PC-9 (cell line): ENCODE measurements around the gene SH3RF3. TPM values are rescaled to one million over a fixed set of nuclear protein-coding genes. Genes with fewer than 3 reads are reported as not detected.

Experiments
- BruUV-seq: library from RNA; stranded (reverse); fragments of 400-500 nt; replicated peaks from 2 replicates; lab custom pipeline; 2021; lab: Mats Ljungman, UMichigan
- CTCF ChIA-PET: fragments of 300-600 bp; sonication (Branson Sonifier 250); formaldehyde crosslinking; loops from one replicate; lab custom pipeline; 2022; ENCODE audit warnings: antibody characterized with exemption; lab: Charles Lee
- POLR2A ChIA-PET: fragments of 300-600 bp; sonication (Branson Sonifier 250); formaldehyde crosslinking; loops from one replicate; lab custom pipeline; 2022; ENCODE audit warnings: antibody characterized with exemption; ENCODE audit not compliant: unreplicated experiment; lab: Charles Lee
- DNase-seq, 2 experiments: peaks; one replicate each; pipeline versions ENCODE4 v3.0.0 to v3.0.0-alpha.2; 2015 to 2022; ENCODE audit warnings: mixed read lengths in 1 of 2
- H2AFZ ChIP-seq: fragments of 200-600 bp; sonication (generic); 2 replicates; pipeline ENCODE4 v1.8.1; 2017; ENCODE audit warnings: antibody characterized with exemption
- H3F3A ChIP-seq: fragments of 200-600 bp; sonication (generic); 2 replicates; pipeline ENCODE4 v1.8.1; 2017; ENCODE audit warnings: antibody characterized with exemption, mild to moderate bottlenecking, low read depth; ENCODE audit not compliant: insufficient read depth
- H3K27ac ChIP-seq: fragments of 200-600 bp; sonication (generic); 2 replicates; pipeline ENCODE4 v1.6.1; 2016; ENCODE audit warnings: mixed run types
- H3K27me3 ChIP-seq: fragments of 200-600 bp; sonication (generic); 2 replicates; pipeline ENCODE4 v1.6.1; 2016; ENCODE audit warnings: low read depth, mixed run types; ENCODE audit not compliant: insufficient read depth
- H3K36me3 ChIP-seq: fragments of 200-600 bp; sonication (generic); 2 replicates; pipeline ENCODE4 v1.6.1; 2016; ENCODE audit warnings: low read depth, mixed run types
- H3K4me1 ChIP-seq: fragments of 200-600 bp; sonication (generic); replicated peaks from 2 replicates; pipeline ENCODE4 v1.6.1; 2016; ENCODE audit warnings: mixed run types; ENCODE audit not compliant: insufficient read depth
- H3K4me2 ChIP-seq: fragments of 200-600 bp; sonication (generic); 2 replicates; pipeline ENCODE4 v1.6.1; 2017; ENCODE audit warnings: mixed run types
- H3K4me3 ChIP-seq: fragments of 200-600 bp; sonication (generic); 2 replicates; pipeline ENCODE4 v1.6.1; 2016; ENCODE audit warnings: mixed run types
- H3K79me2 ChIP-seq: fragments of 200-600 bp; sonication (generic); 2 replicates; pipeline ENCODE4 v1.6.1; 2017; ENCODE audit warnings: low read depth, mixed run types
- H3K9me2 ChIP-seq: fragments of 200-600 bp; sonication (generic); 2 replicates; pipeline ENCODE4 v1.8.1; 2017; ENCODE audit warnings: mild to moderate bottlenecking; ENCODE audit not compliant: insufficient read depth
- H3K9me3 ChIP-seq: fragments of 200-600 bp; sonication (generic); 2 replicates; pipeline ENCODE4 v1.8.1; 2016; ENCODE audit warnings: low read depth; ENCODE audit not compliant: insufficient read depth
- H4K20me1 ChIP-seq: fragments of 200-600 bp; sonication (generic); 2 replicates; pipeline ENCODE4 v1.8.1; 2017; ENCODE audit not compliant: insufficient read depth
- CTCF ChIP-seq: fragments of 200-600 bp; sonication (generic); conservative IDR thresholded peaks from 2 replicates; pipeline ENCODE4 v1.6.1; 2017; ENCODE audit warnings: mixed run types, antibody characterized with exemption, mild to moderate bottlenecking, moderate library complexity
- EZH2 ChIP-seq: fragments of 200-600 bp; sonication (generic); IDR thresholded peaks from 2 replicates; pipeline ENCODE4 v1.8.0; 2017; ENCODE audit warnings: antibody characterized with exemption, low read depth
- intact Hi-C: fragments of 100-400 bp; cut with micrococcal nuclease; formaldehyde crosslinking; loops from one replicate; pipeline ENCODE4 v1.10.0; 2022; ENCODE audit not compliant: unreplicated experiment
- total RNA-seq: library from RNA; stranded (reverse); gene quantifications from 2 replicates; pipeline ENCODE4 v1.2.3, GENCODE V29; 2021

The SH3RF3 gene
- total RNA-seq, 1 experiment from 2014 or later, result 6.1 TPM

GRCh38 chr2:109175350-109175678 lies 46.3 kb downstream of the SH3RF3 start:
- no peak for DNase-seq
- BruUV-seq, result no TSS peak
- ChIA-PET CTCF (no interaction called here), POLR2A (interaction anchor here (0.7 kb wide), 1 partner anchor 1002 kb away, joined by 6 read pairs; no protein-coding TSS in a partner anchor)
- Histone ChIP-seq H3K4me3 (no peak overlapping the region), H3K36me3 (no peaks in the 10 kb centered on the region), H3K9me2 (no peaks in the 10 kb centered on the region), H4K20me1 (peaks cover 7% of the 10 kb centered on the region), H3K4me2 (no peak overlapping the region), H3K27ac (no peak overlapping the region), H3K27me3 (no peaks in the 10 kb centered on the region), H3K9me3 (no peaks in the 10 kb centered on the region; the same call in 1 of the 2 replicates), H3F3A (no peaks in the 10 kb centered on the region), H3K79me2 (peaks cover 43% of the 10 kb centered on the region), H2AFZ (no peak overlapping the region), H3K4me1 (peaks cover 11% of the 10 kb centered on the region; the same call in 1 of the 2 replicates)
- no peak for TF ChIP-seq EZH2
- TF ChIP-seq CTCF, result no peak
- intact Hi-C loops, result no loop called here

DNA sequence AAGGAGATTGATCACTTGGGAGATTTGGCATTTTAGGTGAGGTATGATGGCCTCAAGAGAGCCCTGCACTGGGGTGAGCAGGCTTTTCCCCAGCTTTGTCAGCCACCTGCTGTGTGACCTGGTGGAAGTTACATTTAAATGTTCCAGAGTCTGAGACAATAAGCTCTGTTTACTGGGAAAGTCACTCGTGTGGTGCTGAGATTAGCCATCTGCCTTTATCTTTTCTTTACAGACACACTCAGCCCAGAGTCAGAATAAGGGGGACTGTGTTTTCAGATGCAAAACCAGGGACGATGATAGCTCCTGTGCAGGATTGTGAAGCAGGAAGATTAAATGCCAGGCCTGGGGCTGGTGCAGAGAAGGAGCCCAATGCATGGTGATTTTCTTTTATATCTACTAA lies 47.9 kb downstream of the SH3RF3 start:
- no TSS peak for BruUV-seq
- TF ChIP-seq CTCF (no peak), EZH2 (no peak)
- H3K4me2 ChIP-seq, result no peak overlapping the region
- no peaks in the 10 kb centered on the region; the same call in 1 of the 2 replicates for H3K9me3 ChIP-seq
- ChIA-PET CTCF (no interaction called here), POLR2A (no interaction called here)
- H3K36me3 ChIP-seq, result no peaks in the 10 kb centered on the region
- H3K4me1 ChIP-seq, result peaks cover 11% of the 10 kb centered on the region; the same call in 1 of the 2 replicates
- intact Hi-C loops, result no loop called here
- no peak overlapping the region for H3K4me3 ChIP-seq
- H3K27ac ChIP-seq, result no peak overlapping the region
- H3K27me3 ChIP-seq, result no peaks in the 10 kb centered on the region
- H3K9me2 ChIP-seq, result no peaks in the 10 kb centered on the region
- no peak overlapping the region for H2AFZ ChIP-seq
- H4K20me1 ChIP-seq, result peaks cover 6% of the 10 kb centered on the region; the same call in 1 of the 2 replicates
- peaks cover 40% of the 10 kb centered on the region for H3K79me2 ChIP-seq
- no peaks in the 10 kb centered on the region for H3F3A ChIP-seq
- DNase-seq, result no peak

- peaks cover 11% of the 10 kb centered on the region; the same call in 1 of the 2 replicates for H3K4me1 ChIP-seq
- peaks cover 39% of the 10 kb centered on the region for H3K79me2 ChIP-seq
- no peaks in the 10 kb centered on the region for H3K36me3 ChIP-seq
- CTCF ChIA-PET, result no interaction called here
- H3K9me2 ChIP-seq, result no peaks in the 10 kb centered on the region
- no TSS peak for BruUV-seq
- peaks cover 6% of the 10 kb centered on the region; the same call in 1 of the 2 replicates for H4K20me1 ChIP-seq
- H3K4me3 ChIP-seq, result no peak overlapping the region
- TF ChIP-seq EZH2, result no peak
- no peak for TF ChIP-seq CTCF
- no peak overlapping the region for H2AFZ ChIP-seq
- H3K27me3 ChIP-seq, result no peaks in the 10 kb centered on the region
- DNase-seq, result no peak
- POLR2A ChIA-PET, result no interaction called here
- no peaks in the 10 kb centered on the region for H3F3A ChIP-seq
- no peak overlapping the region for H3K27ac ChIP-seq
- H3K9me3 ChIP-seq, result no peaks in the 10 kb centered on the region; the same call in 1 of the 2 replicates
- intact Hi-C loops, result no loop called here
- H3K4me2 ChIP-seq, result peak overlapping the region; percentile 28; the same call in 1 of the 2 replicates
Measured at GRCh38 chr2:109177635-109178034, 48.6 kb downstream of the SH3RF3 start.
